ENCODE measurements around the gene TRAF4.

Gene TRAF4, protein sequence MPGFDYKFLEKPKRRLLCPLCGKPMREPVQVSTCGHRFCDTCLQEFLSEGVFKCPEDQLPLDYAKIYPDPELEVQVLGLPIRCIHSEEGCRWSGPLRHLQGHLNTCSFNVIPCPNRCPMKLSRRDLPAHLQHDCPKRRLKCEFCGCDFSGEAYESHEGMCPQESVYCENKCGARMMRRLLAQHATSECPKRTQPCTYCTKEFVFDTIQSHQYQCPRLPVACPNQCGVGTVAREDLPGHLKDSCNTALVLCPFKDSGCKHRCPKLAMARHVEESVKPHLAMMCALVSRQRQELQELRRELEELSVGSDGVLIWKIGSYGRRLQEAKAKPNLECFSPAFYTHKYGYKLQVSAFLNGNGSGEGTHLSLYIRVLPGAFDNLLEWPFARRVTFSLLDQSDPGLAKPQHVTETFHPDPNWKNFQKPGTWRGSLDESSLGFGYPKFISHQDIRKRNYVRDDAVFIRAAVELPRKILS

DNA sequence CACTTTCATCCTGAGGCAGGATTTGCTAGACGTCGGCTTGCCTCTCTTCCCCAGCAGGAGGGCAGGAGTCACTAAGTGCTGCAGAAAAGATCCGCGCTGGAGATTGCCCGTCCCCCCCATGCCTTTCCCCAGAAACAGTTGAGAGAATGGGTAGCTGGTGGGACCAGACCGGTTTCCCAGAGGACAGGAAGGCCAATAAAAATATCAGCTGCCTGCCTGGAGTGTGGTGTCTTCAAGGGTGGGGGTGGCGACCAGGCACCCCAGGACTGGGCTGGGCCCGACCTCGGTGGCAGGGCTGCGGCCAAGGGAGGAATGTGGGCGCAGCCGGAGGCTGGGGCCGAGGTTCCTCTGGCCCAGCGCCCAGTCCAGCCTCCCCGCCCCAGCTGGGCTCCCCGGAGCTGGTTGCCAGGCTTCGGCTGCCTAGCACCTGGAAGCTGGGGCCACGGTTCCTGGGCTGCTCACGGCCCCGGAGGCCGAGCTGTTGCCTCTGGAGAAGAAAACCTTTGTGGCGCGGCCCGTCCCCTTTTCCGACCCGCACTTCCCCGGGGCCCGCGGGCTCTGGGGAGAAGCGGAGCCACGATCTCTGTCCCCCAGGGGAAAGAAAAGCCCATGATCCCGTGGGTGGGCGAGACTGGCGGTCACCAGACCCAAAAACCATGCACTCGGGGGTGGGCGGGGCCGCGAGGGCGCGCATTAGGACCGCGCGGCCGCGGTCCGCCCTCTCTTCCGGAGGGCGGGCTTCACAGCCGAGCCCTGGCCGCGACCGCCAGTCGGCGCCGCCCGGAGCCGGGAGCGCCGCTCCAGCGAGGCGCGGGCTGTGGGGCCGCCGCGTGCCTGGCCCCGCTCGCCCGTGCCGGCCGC, at the start of gene TRAF4:
Gene TRAF4, plus strand, starts transcription at position 769 of the 861 bp plus-strand sequence. CDS start 102 bp downstream, outside the sequence.
- DNase-seq = peak; percentile 81
- no peaks in the 10 kb centered on the region for H3K27me3 ChIP-seq (ENCODE audit: insufficient read depth, low read depth, severe bottlenecking)
- peak within 1 kb of the TSS; percentile 93 for H3K27ac ChIP-seq
- no peaks in the 10 kb centered on the region for H3K9me3 ChIP-seq (ENCODE audit: severe bottlenecking)
- H3K4me3 ChIP-seq (ENCODE audit: low read depth, low read length) = peak within 1 kb of the TSS; percentile 87
- peaks cover 48% of the 10 kb centered on the region for H3K36me3 ChIP-seq
- TF ChIP-seq, protein P1, sequence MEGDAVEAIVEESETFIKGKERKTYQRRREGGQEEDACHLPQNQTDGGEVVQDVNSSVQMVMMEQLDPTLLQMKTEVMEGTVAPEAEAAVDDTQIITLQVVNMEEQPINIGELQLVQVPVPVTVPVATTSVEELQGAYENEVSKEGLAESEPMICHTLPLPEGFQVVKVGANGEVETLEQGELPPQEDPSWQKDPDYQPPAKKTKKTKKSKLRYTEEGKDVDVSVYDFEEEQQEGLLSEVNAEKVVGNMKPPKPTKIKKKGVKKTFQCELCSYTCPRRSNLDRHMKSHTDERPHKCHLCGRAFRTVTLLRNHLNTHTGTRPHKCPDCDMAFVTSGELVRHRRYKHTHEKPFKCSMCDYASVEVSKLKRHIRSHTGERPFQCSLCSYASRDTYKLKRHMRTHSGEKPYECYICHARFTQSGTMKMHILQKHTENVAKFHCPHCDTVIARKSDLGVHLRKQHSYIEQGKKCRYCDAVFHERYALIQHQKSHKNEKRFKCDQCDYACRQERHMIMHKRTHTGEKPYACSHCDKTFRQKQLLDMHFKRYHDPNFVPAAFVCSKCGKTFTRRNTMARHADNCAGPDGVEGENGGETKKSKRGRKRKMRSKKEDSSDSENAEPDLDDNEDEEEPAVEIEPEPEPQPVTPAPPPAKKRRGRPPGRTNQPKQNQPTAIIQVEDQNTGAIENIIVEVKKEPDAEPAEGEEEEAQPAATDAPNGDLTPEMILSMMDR (IDR thresholded peaks at IDR 0.05; ENCODE audit: low read depth, low read length) = 0 out of 2 replicates have a peak, but pooled peaks have one; percentile 15

DNA sequence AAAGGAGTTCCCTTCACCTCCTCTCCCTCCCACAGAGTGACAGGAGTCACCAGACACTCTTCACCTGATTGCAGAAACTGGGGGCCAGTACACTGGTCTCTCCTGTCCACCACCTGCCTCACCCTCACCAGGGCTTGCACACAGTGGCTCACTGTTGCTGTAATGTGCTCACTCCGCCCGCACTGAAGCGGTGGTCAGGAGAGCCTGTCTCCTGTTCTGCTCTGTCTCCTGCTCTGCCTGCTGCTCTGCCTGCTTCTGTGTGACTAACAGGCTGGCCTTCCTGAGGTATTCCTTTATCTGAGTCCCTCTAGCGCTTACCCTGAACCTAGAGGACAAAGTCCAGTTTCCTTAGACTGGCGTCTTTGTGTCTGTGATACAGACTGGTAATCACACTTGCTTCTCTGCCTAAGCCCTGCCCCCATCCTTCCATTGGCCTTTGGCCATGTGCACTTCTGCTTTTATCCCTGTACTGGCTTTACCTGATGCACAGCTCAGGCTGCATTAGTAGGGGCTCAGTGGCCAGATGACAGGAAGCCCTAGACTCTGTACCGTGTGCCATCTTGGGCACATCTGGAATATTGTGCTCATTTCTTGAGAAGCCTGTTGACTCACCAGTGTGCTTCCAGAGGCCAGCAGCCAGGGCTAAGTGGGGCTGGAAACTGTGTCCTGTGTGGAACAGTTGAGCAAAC, 45.4 kb upstream of the TRAF4 start:
- Histone ChIP-seq H3K27ac (peak overlapping the region; percentile 86), H3K4me3 (ENCODE audit: low read depth, low read length) (no peak overlapping the region), H3K36me3 (peaks cover 100% of the 10 kb centered on the region), H3K27me3 (ENCODE audit: insufficient read depth, low read depth, severe bottlenecking) (no peaks in the 10 kb centered on the region), H3K9me3 (ENCODE audit: severe bottlenecking) (no peaks in the 10 kb centered on the region)
- TF ChIP-seq, protein P1 (IDR thresholded peaks at IDR 0.05; ENCODE audit: low read depth, low read length) = no peak
- peak; percentile 79 for DNase-seq

DNA sequence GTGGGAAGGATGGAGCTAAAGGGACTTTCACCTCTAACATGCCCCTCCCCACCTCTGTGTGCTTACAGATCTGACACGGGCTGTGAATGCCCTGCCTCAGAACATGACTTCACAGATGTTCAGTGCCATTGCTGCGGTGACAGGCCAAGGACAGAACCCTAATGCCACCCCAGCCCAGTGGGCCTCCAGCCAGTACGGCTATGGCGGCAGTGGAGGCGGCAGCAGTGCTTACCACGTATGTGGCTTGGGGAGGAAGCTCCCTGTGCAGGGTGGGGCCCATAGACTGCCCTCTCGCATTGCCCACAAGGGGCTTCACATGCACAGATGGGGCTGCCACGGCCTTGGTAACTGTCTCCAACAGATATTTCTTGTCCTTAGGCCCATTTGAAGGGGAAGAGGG, 43.5 kb upstream of the TRAF4 start:
- Histone ChIP-seq H3K27me3 (ENCODE audit: insufficient read depth, low read depth, severe bottlenecking) (no peaks in the 10 kb centered on the region), H3K4me3 (ENCODE audit: low read depth, low read length) (no peak overlapping the region), H3K36me3 (peaks cover 100% of the 10 kb centered on the region), H3K9me3 (ENCODE audit: severe bottlenecking) (no peaks in the 10 kb centered on the region), H3K27ac (no peak overlapping the region)
- TF ChIP-seq, protein P1 (IDR thresholded peaks at IDR 0.05; ENCODE audit: low read depth, low read length) = no peak
- no peak for DNase-seq

DNA sequence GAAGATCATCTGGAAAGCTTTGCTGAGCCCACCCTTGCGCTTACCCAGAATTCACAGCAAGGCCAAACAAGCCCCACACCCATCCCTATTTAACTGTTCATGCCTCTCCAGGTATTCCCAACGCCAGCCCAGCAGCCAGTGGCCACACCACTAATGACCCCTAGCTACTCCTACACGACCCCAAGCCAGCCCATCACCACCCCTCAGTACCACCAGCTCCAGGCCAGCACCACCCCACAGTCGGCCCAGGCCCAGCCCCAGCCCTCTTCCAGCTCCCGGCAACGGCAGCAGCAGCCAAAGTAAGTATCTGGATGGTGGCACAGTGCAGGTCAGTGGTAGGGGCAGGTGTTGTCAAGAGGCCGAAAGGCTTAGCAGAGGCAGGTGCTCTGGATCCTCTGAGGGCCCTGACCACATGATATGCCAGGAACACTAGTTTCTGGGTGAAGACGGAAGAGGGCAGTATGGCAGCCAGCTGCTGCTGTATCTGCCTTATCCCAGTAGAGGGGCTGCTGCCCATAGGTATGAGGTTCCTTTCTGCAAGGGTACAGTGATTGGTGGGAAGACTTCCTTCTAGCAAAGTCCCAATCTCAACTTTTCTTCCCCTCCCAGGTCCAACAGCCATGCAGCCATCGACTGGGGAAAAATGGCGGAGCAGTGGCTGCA, 42.9 kb upstream of the TRAF4 start:
- H3K27me3 ChIP-seq (ENCODE audit: insufficient read depth, low read depth, severe bottlenecking) = no peaks in the 10 kb centered on the region
- H3K9me3 ChIP-seq (ENCODE audit: severe bottlenecking) = no peaks in the 10 kb centered on the region
- H3K27ac ChIP-seq = no peak overlapping the region
- TF ChIP-seq, protein P1 (IDR thresholded peaks at IDR 0.05; ENCODE audit: low read depth, low read length) = no peak
- DNase-seq = no peak
- peaks cover 100% of the 10 kb centered on the region for H3K36me3 ChIP-seq
- no peak overlapping the region for H3K4me3 ChIP-seq (ENCODE audit: low read depth, low read length)

Data from WERI-Rb-1 (cell line).